GM12865 (cell line): ENCODE measurements around the gene CMTM7.

ENCODE experiments used
- DNase-seq: peaks from one replicate; pipeline ENCODE4 v3.0.0; 2010; ENCODE audit warnings: low read depth
- H3K4me3 ChIP-seq: 2 replicates; pipeline ENCODE4 v1.5.1; 2011; ENCODE audit warnings: mild to moderate bottlenecking, low read depth, low read length, control low read depth
- TF ChIP-seq, protein P1 (sequence below): IDR thresholded peaks from 2 replicates; pipeline ENCODE4 v1.5.1; 2011; ENCODE audit warnings: low read length, control low read depth, low read depth, inconsistent platforms; ENCODE audit not compliant: insufficient read depth; ENCODE audit errors: missing control alignments

The CMTM7 gene

DNA sequence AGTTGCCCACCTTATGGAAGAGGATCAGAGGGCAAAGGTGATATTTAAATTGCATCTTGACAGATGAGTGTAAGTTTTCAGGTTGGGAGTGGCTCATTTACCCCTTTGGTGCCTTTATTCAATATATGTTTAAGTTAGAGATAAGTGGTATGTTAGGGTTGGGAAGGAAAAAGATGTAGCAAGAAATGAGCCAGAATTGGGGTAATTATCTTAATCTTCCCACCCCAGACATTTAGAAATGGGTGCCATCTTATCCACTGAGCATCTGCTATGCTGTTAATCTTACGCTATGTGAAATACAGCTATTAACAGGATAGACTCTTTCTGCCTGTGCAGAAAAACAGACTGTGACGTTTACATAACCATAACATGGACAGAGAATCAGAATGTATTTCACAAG is 6.3 kb downstream of the CMTM7 start:
- no peak overlapping the region for H3K4me3 ChIP-seq
- no peak for DNase-seq
- TF ChIP-seq, protein P1, sequence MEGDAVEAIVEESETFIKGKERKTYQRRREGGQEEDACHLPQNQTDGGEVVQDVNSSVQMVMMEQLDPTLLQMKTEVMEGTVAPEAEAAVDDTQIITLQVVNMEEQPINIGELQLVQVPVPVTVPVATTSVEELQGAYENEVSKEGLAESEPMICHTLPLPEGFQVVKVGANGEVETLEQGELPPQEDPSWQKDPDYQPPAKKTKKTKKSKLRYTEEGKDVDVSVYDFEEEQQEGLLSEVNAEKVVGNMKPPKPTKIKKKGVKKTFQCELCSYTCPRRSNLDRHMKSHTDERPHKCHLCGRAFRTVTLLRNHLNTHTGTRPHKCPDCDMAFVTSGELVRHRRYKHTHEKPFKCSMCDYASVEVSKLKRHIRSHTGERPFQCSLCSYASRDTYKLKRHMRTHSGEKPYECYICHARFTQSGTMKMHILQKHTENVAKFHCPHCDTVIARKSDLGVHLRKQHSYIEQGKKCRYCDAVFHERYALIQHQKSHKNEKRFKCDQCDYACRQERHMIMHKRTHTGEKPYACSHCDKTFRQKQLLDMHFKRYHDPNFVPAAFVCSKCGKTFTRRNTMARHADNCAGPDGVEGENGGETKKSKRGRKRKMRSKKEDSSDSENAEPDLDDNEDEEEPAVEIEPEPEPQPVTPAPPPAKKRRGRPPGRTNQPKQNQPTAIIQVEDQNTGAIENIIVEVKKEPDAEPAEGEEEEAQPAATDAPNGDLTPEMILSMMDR = no peak

DNA sequence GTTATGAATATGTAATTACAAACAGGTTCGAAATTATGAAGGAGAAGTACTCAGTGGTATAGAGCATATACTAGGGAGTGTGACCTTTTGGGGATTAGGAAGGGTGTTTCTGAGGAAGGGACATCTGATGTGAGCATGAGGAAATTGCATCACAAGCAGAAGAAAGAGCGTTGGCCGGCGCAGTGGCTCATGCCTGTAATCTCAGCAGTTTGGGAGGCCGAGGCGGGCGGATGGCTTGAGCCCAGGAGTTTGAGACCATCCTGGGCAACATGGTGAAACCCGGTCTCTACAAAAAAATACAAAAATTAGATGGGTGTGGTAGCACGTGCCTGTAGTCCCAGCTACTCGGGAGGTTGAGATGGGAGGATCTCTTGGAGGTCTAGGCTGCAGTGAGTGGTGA is 6.9 kb downstream of the CMTM7 start:
- TF ChIP-seq, protein P1 = no peak
- H3K4me3 ChIP-seq = no peak overlapping the region
- DNase-seq = no peak

DNA sequence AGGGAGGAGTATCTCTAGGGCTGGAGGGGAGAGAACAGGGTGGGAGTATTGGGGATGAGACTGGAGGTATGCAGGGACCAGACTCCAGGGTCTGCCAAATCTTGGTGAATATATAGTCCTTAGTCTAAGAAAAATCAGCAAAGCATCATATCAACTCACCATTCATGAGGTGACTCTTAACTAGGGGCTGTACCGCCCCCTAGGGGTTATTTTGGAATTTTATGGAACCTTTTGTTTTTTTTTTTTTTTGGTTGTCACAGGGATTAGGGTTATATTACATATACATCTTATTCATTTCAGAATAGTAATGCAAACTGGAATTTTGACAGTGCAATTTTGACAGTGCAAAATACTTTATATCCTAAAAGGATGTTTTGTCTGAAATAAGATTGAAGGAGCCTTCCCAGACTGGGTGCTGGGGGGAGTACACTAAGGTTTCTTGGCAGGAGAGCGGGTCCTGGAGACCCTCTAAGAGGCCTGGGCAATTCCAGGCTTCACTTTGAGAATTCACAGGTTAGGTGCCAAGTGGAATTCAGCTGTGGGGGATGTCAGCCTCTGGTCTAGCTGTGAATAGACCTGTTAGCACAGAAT is 7.5 kb downstream of the CMTM7 start:
- no peak overlapping the region for H3K4me3 ChIP-seq
- DNase-seq = peak; percentile 62
- TF ChIP-seq, protein P1 = peak; percentile 51

DNA sequence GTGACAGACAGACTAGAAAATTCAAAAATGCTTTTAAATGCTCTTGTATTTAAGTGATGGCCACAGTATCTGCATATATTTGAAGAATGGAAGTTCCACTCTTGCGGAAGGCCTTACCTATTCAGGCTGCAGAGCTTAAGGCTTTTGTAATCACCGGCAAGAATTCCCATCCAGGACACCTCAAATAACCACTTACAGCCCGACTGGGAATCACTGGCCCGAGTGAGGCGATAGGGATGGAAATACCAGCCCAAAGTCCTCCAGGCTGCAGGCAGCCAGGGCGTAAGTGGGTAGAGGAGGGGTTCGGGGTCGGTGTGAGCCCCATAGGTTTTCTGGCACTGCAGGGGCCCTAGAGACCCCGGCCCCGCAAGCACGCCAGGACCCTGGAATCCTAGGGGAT is 9.5 kb downstream of the CMTM7 start:
- no peak overlapping the region for H3K4me3 ChIP-seq
- DNase-seq = no peak
- TF ChIP-seq, protein P1 = no peak

DNA sequence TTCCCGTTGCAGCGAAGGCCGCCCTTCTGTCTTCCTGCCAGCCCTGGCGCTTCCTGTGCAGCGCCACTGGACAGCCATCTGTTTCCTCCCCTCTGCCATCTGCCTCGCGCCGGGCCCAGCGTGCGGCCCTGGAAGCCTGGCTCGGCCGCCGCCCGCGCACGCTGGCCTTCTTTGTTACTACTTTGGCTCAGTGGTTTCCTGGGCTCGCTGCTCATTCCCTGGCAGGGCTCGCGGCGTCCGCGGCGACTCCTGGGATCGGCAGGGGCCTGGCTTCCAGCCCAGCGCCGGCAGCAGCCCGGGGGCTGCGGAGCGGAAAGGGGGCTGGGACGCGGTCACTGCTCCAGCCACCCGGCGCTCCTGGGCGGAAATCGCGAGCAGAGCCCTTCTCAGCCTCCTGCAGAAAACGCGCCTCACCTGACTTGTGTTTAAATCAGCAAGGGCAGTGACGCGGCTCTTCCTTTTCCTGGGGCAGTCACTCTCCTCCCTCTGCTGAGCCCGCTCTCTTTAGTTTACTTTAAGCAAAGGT is 10.0 kb downstream of the CMTM7 start:
- peak; percentile 55 for DNase-seq
- TF ChIP-seq, protein P1 = no peak
- H3K4me3 ChIP-seq = peak overlapping the region; percentile 38

DNA sequence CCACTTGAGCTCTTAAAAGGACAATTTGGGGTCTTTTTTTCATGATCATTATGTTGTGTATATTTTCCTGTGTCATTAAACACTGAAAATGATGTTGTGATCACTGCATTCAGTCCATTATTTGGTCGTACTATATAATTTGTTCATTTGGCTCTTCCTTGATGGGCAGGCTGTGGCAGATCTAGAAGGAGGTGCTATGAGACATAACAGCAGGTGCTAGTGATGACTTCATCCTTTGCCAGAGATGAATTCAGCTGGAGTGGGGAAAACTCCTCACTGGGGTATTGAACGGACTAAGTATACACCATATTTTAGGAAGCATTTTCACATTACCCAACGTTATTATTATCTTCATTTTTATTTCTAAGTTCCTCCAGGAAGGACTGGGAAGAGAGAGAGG is 12.0 kb downstream of the CMTM7 start:
- H3K4me3 ChIP-seq = no peak overlapping the region
- DNase-seq = no peak
- TF ChIP-seq, protein P1 = no peak

DNA sequence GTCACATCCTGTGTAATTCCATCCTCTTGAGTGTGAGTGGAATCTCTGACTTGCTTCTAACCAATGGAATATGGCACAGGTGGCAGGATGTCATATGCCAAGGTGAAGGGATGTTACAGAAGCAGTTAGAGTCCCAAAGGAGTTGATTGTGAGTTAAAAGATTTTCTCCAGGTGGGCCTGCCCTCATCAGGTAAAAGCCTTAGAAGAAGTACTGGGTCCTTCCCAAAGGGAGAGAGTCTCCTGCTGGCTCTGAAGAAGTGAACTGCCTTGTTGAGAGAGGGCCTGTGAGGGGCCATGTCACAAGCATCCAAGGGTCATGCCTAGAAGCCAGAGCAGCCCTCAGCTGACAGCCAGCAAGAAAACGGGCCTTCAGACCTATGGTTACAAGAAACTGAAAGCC is 13.1 kb downstream of the CMTM7 start:
- TF ChIP-seq, protein P1 = no peak
- H3K4me3 ChIP-seq = no peak overlapping the region
- DNase-seq = no peak
